Osteoblast (primary cell): ENCODE data around the gene LIN28B. TPM values are rescaled to one million over a fixed set of nuclear protein-coding genes. Genes with fewer than 3 reads are reported as not detected.

Source experiments
- DNase-seq: peaks from one replicate; pipeline ENCODE4 v3.0.0; 2011; ENCODE audit warnings: low spot score, mixed read lengths; ENCODE audit not compliant: insufficient read length; ENCODE audit errors: missing footprints
- H2AFZ ChIP-seq: 2 replicates; pipeline ENCODE4 v1.6.0; 2011; ENCODE audit warnings: mild to moderate bottlenecking, low read length
- H3K27ac ChIP-seq: 2 replicates; pipeline ENCODE4 v1.5.1; 2011; ENCODE audit warnings: mild to moderate bottlenecking, low read depth, low read length, moderate library complexity
- H3K27me3 ChIP-seq: 2 replicates; pipeline ENCODE4 v1.6.0; 2012; ENCODE audit warnings: mild to moderate bottlenecking, control low read depth, inconsistent platforms, low read length, moderate library complexity; ENCODE audit not compliant: insufficient read depth
- H3K36me3 ChIP-seq: 2 replicates; pipeline ENCODE4 v1.5.1; 2011; ENCODE audit warnings: mild to moderate bottlenecking, low read length, control low read depth, moderate library complexity; ENCODE audit not compliant: insufficient read depth
- H3K4me1 ChIP-seq: 2 replicates; pipeline ENCODE4 v1.5.1; 2011; ENCODE audit warnings: mild to moderate bottlenecking, low read length, control low read depth, moderate library complexity; ENCODE audit not compliant: insufficient read depth
- H3K4me2 ChIP-seq: 2 replicates; pipeline ENCODE4 v1.6.0; 2011; ENCODE audit warnings: mild to moderate bottlenecking, low read length; ENCODE audit not compliant: insufficient read depth
- H3K4me3 ChIP-seq: fragments of 200-600 bp; sonication (generic); 3 replicates; pipeline ENCODE4 v1.5.1; 2012; ENCODE audit warnings: mild to moderate bottlenecking, low read length, inconsistent platforms; ENCODE audit not compliant: insufficient read depth
- H3K79me2 ChIP-seq: 2 replicates; pipeline ENCODE4 v1.6.0; 2012; ENCODE audit warnings: mild to moderate bottlenecking, low read length, control low read depth, inconsistent platforms; ENCODE audit not compliant: insufficient read depth
- H3K9me3 ChIP-seq: 2 replicates; pipeline ENCODE4 v1.5.1; 2011; ENCODE audit warnings: low read depth, low read length, control low read depth
- H4K20me1 ChIP-seq: 2 replicates; pipeline ENCODE4 v1.6.0; 2012; ENCODE audit warnings: mild to moderate bottlenecking, low read length, control low read depth; ENCODE audit not compliant: insufficient read depth
- CTCF ChIP-seq: IDR thresholded peaks from 2 replicates; pipeline ENCODE4 v1.5.1; 2011; ENCODE audit warnings: mild to moderate bottlenecking, low read depth, low read length, moderate library complexity; ENCODE audit errors: extremely low read depth
- total RNA-seq: library from RNA; depleted of rRNA; stranded (reverse); fragments of >200 nt; gene quantifications from 2 replicates; pipeline ENCODE4 v1.2.3, GENCODE V29; 2012

The LIN28B gene
- total RNA-seq, 1 donor, result not detected

GRCh38 chr6:104959026-104959858, 2.3 kb downstream of the LIN28B start:
- peaks cover 56% of the 10 kb centered on the region for H3K27me3 ChIP-seq
- no peak overlapping the region for H3K27ac ChIP-seq
- no peak for TF ChIP-seq CTCF
- no peaks in the 10 kb centered on the region for H3K36me3 ChIP-seq
- DNase-seq, result no peak
- H3K4me3 ChIP-seq, result no peak overlapping the region
- H2AFZ ChIP-seq, result no peak overlapping the region
- H3K4me1 ChIP-seq, result no peaks in the 10 kb centered on the region
- no peaks in the 10 kb centered on the region for H3K9me3 ChIP-seq
- H4K20me1 ChIP-seq, result no peaks in the 10 kb centered on the region
- H3K79me2 ChIP-seq, result no peaks in the 10 kb centered on the region
- no peak overlapping the region for H3K4me2 ChIP-seq

GRCh38 chr6:104969108-104969507, 12.2 kb downstream of the LIN28B start:
- no peak overlapping the region for H3K27ac ChIP-seq
- no peak overlapping the region for H3K4me2 ChIP-seq
- no peak for DNase-seq
- no peak overlapping the region for H3K4me3 ChIP-seq
- H3K9me3 ChIP-seq, result no peaks in the 10 kb centered on the region
- H2AFZ ChIP-seq, result no peak overlapping the region
- H3K27me3 ChIP-seq, result no peaks in the 10 kb centered on the region
- H4K20me1 ChIP-seq, result no peaks in the 10 kb centered on the region
- TF ChIP-seq CTCF, result no peak
- H3K36me3 ChIP-seq, result no peaks in the 10 kb centered on the region
- H3K4me1 ChIP-seq, result no peaks in the 10 kb centered on the region
- H3K79me2 ChIP-seq, result no peaks in the 10 kb centered on the region

GRCh38 chr6:104969785-104970581, 13.1 kb downstream of the LIN28B start:
- H3K9me3 ChIP-seq, result no peaks in the 10 kb centered on the region
- no peaks in the 10 kb centered on the region for H4K20me1 ChIP-seq
- no peak for TF ChIP-seq CTCF
- H3K27ac ChIP-seq, result no peak overlapping the region
- H3K4me2 ChIP-seq, result no peak overlapping the region
- DNase-seq, result no peak
- no peaks in the 10 kb centered on the region for H3K27me3 ChIP-seq
- no peak overlapping the region for H3K4me3 ChIP-seq
- H3K79me2 ChIP-seq, result no peaks in the 10 kb centered on the region
- no peak overlapping the region for H2AFZ ChIP-seq
- no peaks in the 10 kb centered on the region for H3K4me1 ChIP-seq
- no peaks in the 10 kb centered on the region for H3K36me3 ChIP-seq

- H3K9me3 ChIP-seq, result no peaks in the 10 kb centered on the region
- H2AFZ ChIP-seq, result no peak overlapping the region
- H3K4me1 ChIP-seq, result no peaks in the 10 kb centered on the region
- DNase-seq, result peak; percentile 23
- no peaks in the 10 kb centered on the region for H3K79me2 ChIP-seq
- H3K36me3 ChIP-seq, result no peaks in the 10 kb centered on the region
- H3K4me3 ChIP-seq, result no peak overlapping the region
- no peaks in the 10 kb centered on the region for H4K20me1 ChIP-seq
- TF ChIP-seq CTCF, result no peak
- no peak overlapping the region for H3K4me2 ChIP-seq
- H3K27me3 ChIP-seq, result no peaks in the 10 kb centered on the region
- no peak overlapping the region for H3K27ac ChIP-seq
Measured at GRCh38 chr6:104973404-104973803, 16.5 kb downstream of the LIN28B start.
